CD8-positive, alpha-beta memory T cell (primary cell): ENCODE data around the gene LMO3. TPM values are rescaled to one million over a fixed set of nuclear protein-coding genes. Genes with fewer than 3 reads are reported as not detected.

Experiments used
- CTCF ChIA-PET: fragments of 350-600 bp; sonication (Branson Sonifier 250); formaldehyde crosslinking; loops from one replicate; lab custom pipeline; 2021; ENCODE audit warnings: antibody characterized with exemption; lab: Charles Lee
- POLR2A ChIA-PET: fragments of 350-600 bp; sonication (Branson Sonifier 250); formaldehyde crosslinking; loops from one replicate; lab custom pipeline; 2021; ENCODE audit warnings: antibody characterized with exemption; lab: Charles Lee
- DNase-seq, 5 donors: peaks; one replicate each; pipeline versions ENCODE4 v3.0.0 to v3.0.0-alpha.2; 2020 to 2022; ENCODE audit warnings: mixed read lengths in 1 of 5
- H3K27ac ChIP-seq: one replicate; pipeline ENCODE4 v1.7.0; 2013; ENCODE audit warnings: low read depth, mild to moderate bottlenecking, low read length, moderate library complexity
- H3K27me3 ChIP-seq: 2 replicates; pipeline ENCODE4 v1.7.0; 2013; ENCODE audit warnings: low read length, mild to moderate bottlenecking; ENCODE audit not compliant: insufficient read depth, poor library complexity, severe bottlenecking
- H3K36me3 ChIP-seq: 2 replicates; pipeline ENCODE4 v1.7.0; 2013; ENCODE audit warnings: mild to moderate bottlenecking, low read length, moderate library complexity; ENCODE audit not compliant: insufficient read depth
- H3K4me1 ChIP-seq: 2 replicates; pipeline ENCODE4 v1.7.0; 2013; ENCODE audit warnings: mild to moderate bottlenecking, low read length, moderate library complexity; ENCODE audit not compliant: insufficient read depth
- H3K4me3 ChIP-seq: 2 replicates; pipeline ENCODE4 v1.7.0; 2013; ENCODE audit warnings: mild to moderate bottlenecking, low read length
- H3K9me3 ChIP-seq: 2 replicates; pipeline ENCODE4 v1.7.0; 2013; ENCODE audit warnings: mild to moderate bottlenecking, low read length
- H3K27ac Mint-ChIP-seq, 8 donors: one replicate each; pipeline ENCODE4 v1.8.0; 2020 to 2021; ENCODE audit warnings: mixed read lengths in 8 of 8, mild to moderate bottlenecking in 6 of 8, inconsistent platforms in 3 of 8, moderate library complexity in 3 of 8
- H3K27me3 Mint-ChIP-seq, 2 donors: one replicate each; pipeline ENCODE4 v1.8.0; 2020 to 2021; ENCODE audit warnings: mixed read lengths in 2 of 2, mild to moderate bottlenecking in 1 of 2, moderate library complexity in 1 of 2
- H3K36me3 Mint-ChIP-seq, 3 donors: one replicate each; pipeline ENCODE4 v1.8.0; 2020 to 2021; ENCODE audit warnings: mixed read lengths in 3 of 3, inconsistent platforms in 1 of 3, mild to moderate bottlenecking in 1 of 3
- H3K4me1 Mint-ChIP-seq, 3 donors: one replicate each; pipeline ENCODE4 v1.8.0; 2020 to 2021; ENCODE audit warnings: mixed read lengths in 3 of 3, inconsistent platforms in 1 of 3, mild to moderate bottlenecking in 1 of 3
- H3K4me3 Mint-ChIP-seq, 7 donors: one replicate each; pipeline ENCODE4 v1.8.0; 2020 to 2021; ENCODE audit warnings: mixed read lengths in 7 of 7, mild to moderate bottlenecking in 6 of 7, moderate library complexity in 4 of 7, inconsistent platforms in 2 of 7
- H3K9me3 Mint-ChIP-seq, 5 donors: one replicate each; pipeline ENCODE4 v1.8.0; 2020 to 2022; ENCODE audit warnings: mixed read lengths in 5 of 5, mild to moderate bottlenecking in 3 of 5, moderate library complexity in 2 of 5, inconsistent platforms in 1 of 5
- polyA plus RNA-seq: library from polyadenylated mRNA; unstranded; fragments of 300-500 nt; fragmentation: Illumina TruSeq; gene quantifications from one replicate; pipeline ENCODE4 v1.2.3, GENCODE V29; 2021
- total RNA-seq, 2 experiments: library from RNA; stranded (reverse); gene quantifications; one replicate each; pipeline ENCODE4 v1.2.3, GENCODE V29; 2021

Gene LMO3
- total and polyA plus RNA-seq, 3 experiments from 2014 or later: not detected

- CTCF ChIA-PET: no interaction called here
- no peak for DNase-seq
- Histone ChIP-seq H3K27me3 (no peaks in the 10 kb centered on the region), H3K36me3 (no peaks in the 10 kb centered on the region), H3K9me3 (no peaks in the 10 kb centered on the region), H3K27ac (no peak overlapping the region), H3K4me3 (no peak overlapping the region), H3K4me1 (no peaks in the 10 kb centered on the region)
- POLR2A ChIA-PET: no interaction called here
- peaks cover 2 to 11% (median 5%) of the 10 kb centered on the region in 5 donors for H3K9me3 Mint-ChIP-seq
- H3K27ac Mint-ChIP-seq: no peak overlapping the region
- H3K36me3 Mint-ChIP-seq: no peaks in the 10 kb centered on the region
- no peak overlapping the region for H3K4me3 Mint-ChIP-seq
- no peaks in the 10 kb centered on the region for H3K4me1 Mint-ChIP-seq
- H3K27me3 Mint-ChIP-seq: no peaks in the 10 kb centered on the region
These were observed 75.6 kb downstream of the LMO3 start for GRCh38 chr12:16530268-16530850.

DNA sequence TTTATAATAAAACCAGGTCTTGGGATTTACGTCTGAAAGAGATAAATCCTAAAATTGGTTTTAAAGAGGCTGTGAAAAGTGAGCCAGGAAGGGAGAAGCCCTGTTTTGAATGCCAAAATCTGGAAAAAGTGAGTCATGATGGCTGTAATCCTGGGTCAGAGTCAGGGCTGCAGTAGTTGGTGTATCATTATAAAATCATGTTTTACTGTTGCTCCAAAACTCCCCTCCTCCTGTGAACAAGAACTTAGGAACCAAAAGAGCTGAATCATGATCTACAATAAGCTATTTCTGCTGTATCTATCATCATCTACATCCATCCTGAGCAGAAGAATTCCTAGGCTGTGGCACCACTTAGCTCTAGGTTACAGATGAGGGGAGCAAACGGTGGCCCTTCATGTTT lies 79.3 kb downstream of the LMO3 start:
- H3K4me3 ChIP-seq: no peak overlapping the region
- Mint-ChIP-seq H3K4me3 (no peak overlapping the region), H3K36me3 (no peaks in the 10 kb centered on the region), H3K4me1 (no peaks in the 10 kb centered on the region), H3K9me3 (peaks cover 0 to 27% (median 7%) of the 10 kb centered on the region in 5 donors), H3K27ac (no peak overlapping the region), H3K27me3 (no peaks in the 10 kb centered on the region)
- ChIA-PET CTCF (no interaction called here), POLR2A (no interaction called here)
- no peak for DNase-seq
- H3K4me1 ChIP-seq: no peaks in the 10 kb centered on the region
- no peaks in the 10 kb centered on the region for H3K27me3 ChIP-seq
- H3K27ac ChIP-seq: no peak overlapping the region
- no peaks in the 10 kb centered on the region for H3K36me3 ChIP-seq
- H3K9me3 ChIP-seq: no peaks in the 10 kb centered on the region

GRCh38 chr12:16524378-16524777 lies 81.6 kb downstream of the LMO3 start:
- DNase-seq: no peak
- Histone ChIP-seq H3K27me3 (no peaks in the 10 kb centered on the region), H3K4me1 (no peaks in the 10 kb centered on the region), H3K27ac (no peak overlapping the region), H3K4me3 (no peak overlapping the region), H3K9me3 (no peaks in the 10 kb centered on the region), H3K36me3 (no peaks in the 10 kb centered on the region)
- no peak overlapping the region for H3K27ac Mint-ChIP-seq
- ChIA-PET CTCF (no interaction called here), POLR2A (no interaction called here)
- H3K4me1 Mint-ChIP-seq: no peaks in the 10 kb centered on the region
- no peak overlapping the region for H3K4me3 Mint-ChIP-seq
- H3K36me3 Mint-ChIP-seq: no peaks in the 10 kb centered on the region
- H3K27me3 Mint-ChIP-seq: no peaks in the 10 kb centered on the region
- H3K9me3 Mint-ChIP-seq: peaks cover 0 to 32% (median 8%) of the 10 kb centered on the region in 5 donors

GRCh38 chr12:16523951-16524331 lies 82.0 kb downstream of the LMO3 start:
- DNase-seq: no peak
- Mint-ChIP-seq H3K9me3 (peaks cover 0 to 32% (median 8%) of the 10 kb centered on the region in 5 donors), H3K27ac (no peak overlapping the region), H3K4me3 (no peak overlapping the region), H3K27me3 (no peaks in the 10 kb centered on the region), H3K36me3 (no peaks in the 10 kb centered on the region), H3K4me1 (no peaks in the 10 kb centered on the region)
- Histone ChIP-seq H3K4me3 (no peak overlapping the region), H3K9me3 (no peaks in the 10 kb centered on the region), H3K27ac (no peak overlapping the region), H3K27me3 (no peaks in the 10 kb centered on the region), H3K4me1 (no peaks in the 10 kb centered on the region), H3K36me3 (no peaks in the 10 kb centered on the region)
- ChIA-PET POLR2A (no interaction called here), CTCF (no interaction called here)

DNA sequence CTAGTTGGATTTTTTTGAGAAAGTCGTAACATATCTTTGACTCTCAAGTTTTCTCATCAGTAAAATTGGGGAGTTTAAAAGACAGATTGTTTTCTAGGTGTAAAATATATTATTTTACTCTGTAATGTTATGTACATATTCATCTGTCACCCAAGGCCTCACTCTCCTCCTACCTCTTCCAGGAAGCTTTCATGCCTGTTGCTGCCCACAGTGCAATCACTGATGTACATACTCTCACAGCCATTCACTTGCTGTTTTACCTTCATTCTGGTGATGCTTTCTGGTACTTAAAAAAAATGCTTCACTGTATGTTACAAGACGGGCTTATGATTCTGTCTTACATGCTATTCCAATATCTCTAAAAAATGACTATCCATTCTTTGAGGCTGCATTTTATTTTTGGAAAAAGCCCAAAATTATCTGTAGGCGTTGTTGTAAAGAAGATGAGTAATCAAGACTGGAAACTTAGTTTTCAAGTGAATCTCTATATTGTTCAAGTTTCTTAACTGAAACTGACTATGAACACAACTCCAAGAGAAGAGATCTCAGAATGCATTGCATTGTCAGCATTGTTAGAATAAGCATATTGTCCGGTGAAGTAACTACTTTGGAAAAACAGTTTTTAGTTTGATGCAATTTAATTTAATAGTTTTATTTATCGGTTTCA lies 82.5 kb downstream of the LMO3 start:
- Mint-ChIP-seq H3K27ac (no peak overlapping the region), H3K27me3 (no peaks in the 10 kb centered on the region), H3K9me3 (peaks cover 0 to 33% (median 8%) of the 10 kb centered on the region in 5 donors), H3K4me1 (no peaks in the 10 kb centered on the region), H3K4me3 (no peak overlapping the region), H3K36me3 (no peaks in the 10 kb centered on the region)
- no peak overlapping the region for H3K27ac ChIP-seq
- H3K27me3 ChIP-seq: no peaks in the 10 kb centered on the region
- CTCF ChIA-PET: no interaction called here
- no peaks in the 10 kb centered on the region for H3K9me3 ChIP-seq
- H3K36me3 ChIP-seq: no peaks in the 10 kb centered on the region
- POLR2A ChIA-PET: no interaction called here
- no peak overlapping the region for H3K4me3 ChIP-seq
- DNase-seq: no peak
- no peaks in the 10 kb centered on the region for H3K4me1 ChIP-seq

- H3K27me3 ChIP-seq: no peaks in the 10 kb centered on the region
- no peak for DNase-seq
- ChIA-PET POLR2A (no interaction called here), CTCF (no interaction called here)
- no peak overlapping the region for H3K4me3 Mint-ChIP-seq
- no peaks in the 10 kb centered on the region for H3K4me1 ChIP-seq
- no peaks in the 10 kb centered on the region for H3K27me3 Mint-ChIP-seq
- peaks cover 2 to 30% (median 8%) of the 10 kb centered on the region in 5 donors for H3K9me3 Mint-ChIP-seq
- H3K4me3 ChIP-seq: no peak overlapping the region
- H3K9me3 ChIP-seq: no peaks in the 10 kb centered on the region
- no peak overlapping the region for H3K27ac ChIP-seq
- peaks cover 0 to 2% (median 0%) of the 10 kb centered on the region in 3 donors for H3K36me3 Mint-ChIP-seq
- H3K4me1 Mint-ChIP-seq: no peaks in the 10 kb centered on the region
- no peak overlapping the region for H3K27ac Mint-ChIP-seq
- H3K36me3 ChIP-seq: no peaks in the 10 kb centered on the region
These were observed 85.6 kb downstream of the LMO3 start for GRCh38 chr12:16520328-16520727.

- no peaks in the 10 kb centered on the region for H3K27me3 ChIP-seq
- H3K4me1 ChIP-seq: no peaks in the 10 kb centered on the region
- Mint-ChIP-seq H3K9me3 (peaks cover 0 to 17% (median 6%) of the 10 kb centered on the region in 5 donors), H3K36me3 (peaks cover 0 to 2% (median 0%) of the 10 kb centered on the region in 3 donors), H3K4me3 (no peak overlapping the region), H3K4me1 (no peaks in the 10 kb centered on the region), H3K27me3 (no peaks in the 10 kb centered on the region), H3K27ac (no peak overlapping the region)
- DNase-seq: no peak
- CTCF ChIA-PET: no interaction called here
- no peaks in the 10 kb centered on the region for H3K36me3 ChIP-seq
- POLR2A ChIA-PET: no interaction called here
- H3K9me3 ChIP-seq: no peaks in the 10 kb centered on the region
- no peak overlapping the region for H3K27ac ChIP-seq
- no peak overlapping the region for H3K4me3 ChIP-seq
These were observed 90.3 kb downstream of the LMO3 start for GRCh38 chr12:16515666-16516065.

DNA sequence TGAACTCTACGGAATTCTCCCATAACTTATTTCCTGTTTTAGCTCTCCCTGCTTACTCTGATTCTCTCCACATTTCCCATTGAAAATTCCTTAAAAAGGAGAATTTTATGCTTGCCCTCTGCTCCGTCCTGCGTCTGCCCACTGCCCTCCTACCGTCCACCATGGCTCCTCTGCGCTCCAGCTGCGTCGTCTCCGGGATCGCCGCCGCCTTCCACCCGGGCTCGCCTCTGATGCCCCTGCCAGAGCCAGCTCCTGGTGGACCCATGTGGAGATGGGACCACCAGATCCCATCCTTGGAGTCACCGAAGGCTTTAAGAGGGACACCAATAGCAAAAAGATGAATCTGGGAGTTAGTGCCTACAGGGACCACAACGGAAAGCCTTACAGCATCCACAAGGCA lies 92.7 kb downstream of the LMO3 start:
- Histone ChIP-seq H3K4me3 (no peak overlapping the region), H3K27ac (no peak overlapping the region), H3K36me3 (no peaks in the 10 kb centered on the region), H3K4me1 (no peaks in the 10 kb centered on the region), H3K27me3 (no peaks in the 10 kb centered on the region), H3K9me3 (no peaks in the 10 kb centered on the region)
- Mint-ChIP-seq H3K27me3 (no peaks in the 10 kb centered on the region), H3K4me3 (no peak overlapping the region), H3K27ac (no peak overlapping the region), H3K36me3 (peaks cover 0 to 2% (median 0%) of the 10 kb centered on the region in 3 donors), H3K9me3 (peaks cover 0 to 14% (median 4%) of the 10 kb centered on the region in 5 donors), H3K4me1 (no peaks in the 10 kb centered on the region)
- no peak for DNase-seq
- ChIA-PET CTCF (interaction anchor here (1.4 kb wide), 1 partner anchor 9 kb away, joined by 3 read pairs; no protein-coding TSS in a partner anchor), POLR2A (no interaction called here)
